ENCODE results near the gene ADCK2. TPM values are rescaled to one million over a fixed set of nuclear protein-coding genes. Genes with fewer than 3 reads are reported as not detected.

ADCK2 gene
- total and polyA plus RNA-seq, 2 donors (not counting 3 experiments of a cell fraction or from before 2014, with no cell fraction given): 10.3 to 13.3 TPM

GRCh38 chr7:140673774-140674155, 1.0 kb downstream of the ADCK2 start:
- H3K36me3 ChIP-seq (ENCODE audit: control insufficient read depth in 2 of 2, extremely low read depth in 1 of 2, insufficient read depth in 2 of 2, low read length in 2 of 2): peaks cover 0 to under 1% of the 10 kb centered on the region in 2 experiments
- no peak for FAIRE-seq
- H4K20me1 ChIP-seq (replicated peaks; ENCODE audit: control insufficient read depth, extremely low read depth, insufficient read depth, low read length): no peaks in the 10 kb centered on the region
- peaks cover 8% of the 10 kb centered on the region for H3K4me1 ChIP-seq (ENCODE audit: control insufficient read depth, extremely low read depth, insufficient read depth, low read length)
- ChIA-PET CTCF (interaction anchor here (1.0 to 3.7 kb wide), 5 partner anchors 21 to 976 kb away, joined by 3 to 19 read pairs (median 10); no protein-coding TSS in a partner anchor), POLR2A (no interaction called here)
- no peaks in the 10 kb centered on the region for H3K9me3 ChIP-seq (replicated peaks; ENCODE audit: control insufficient read depth, insufficient read depth, low read length)
- no peaks in the 10 kb centered on the region for H3K79me2 ChIP-seq (ENCODE audit: control insufficient read depth, insufficient read depth, low read length)
- peak overlapping the region in 2 of 3 experiments; percentile 22 to 76 for H3K4me3 ChIP-seq (replicated peaks in 1 of 3; ENCODE audit: insufficient read depth in 1 of 3, low read depth in 1 of 3, low read length in 3 of 3)
- H3K27me3 ChIP-seq (ENCODE audit: control insufficient read depth in 2 of 2, insufficient read depth in 2 of 2, low read length in 2 of 2): peaks cover 0 to 3% of the 10 kb centered on the region in 2 experiments
- DNase-seq (ENCODE audit: low read depth, low spot score): no peak
- peak overlapping the region; percentile 70 for H2AFZ ChIP-seq (ENCODE audit: low read depth, low read length)
- H3K9me1 ChIP-seq (replicated peaks; ENCODE audit: control insufficient read depth, extremely low read depth, insufficient read depth, low read length): no peaks in the 10 kb centered on the region
- BruUV-seq (replicated peaks): no TSS peak
- intact Hi-C loops (cut with micrococcal nuclease): loop anchor here (5.0 to 10.0 kb wide), 2 partner anchors 859 to 981 kb away; no protein-coding TSS in a partner anchor
- TF ChIP-seq JUN (IDR thresholded peaks at IDR 0.05; ENCODE audit: borderline replicate concordance, insufficient read depth, insufficient read length, low read depth): no peak
- no peak for TF ChIP-seq MAX (IDR thresholded peaks at IDR 0.05; ENCODE audit: insufficient read depth, insufficient read length)
- TF ChIP-seq CTCF (IDR thresholded peaks at IDR 0.05; ENCODE audit: extremely low read depth in 1 of 2, insufficient read depth in 1 of 2, low read depth in 1 of 2, low read length in 2 of 2): no peak
- no peak for TF ChIP-seq GATA2 (IDR thresholded peaks at IDR 0.05; ENCODE audit: insufficient read depth, insufficient read length, low read depth, low read length)
- TF ChIP-seq POLR2A (IDR thresholded peaks at IDR 0.05; ENCODE audit: low read depth, low read length): no peak
- TF ChIP-seq MYC (IDR thresholded peaks at IDR 0.05; ENCODE audit: low read depth, low read length): no peak
- TF ChIP-seq FOS (IDR thresholded peaks at IDR 0.05; ENCODE audit: borderline replicate concordance, insufficient read depth, low read length): no peak
- TF ChIP-seq EZH2 (IDR thresholded peaks at IDR 0.05; ENCODE audit: borderline replicate concordance, low read depth, low read length, severe bottlenecking): no peak
- TF ChIP-seq POLR2AphosphoS5 (IDR thresholded peaks at IDR 0.05; ENCODE audit: insufficient read depth, low read depth, low read length): no peak
- no peak overlapping the region for H3K27ac ChIP-seq (ENCODE audit: insufficient read depth, low read depth, low read length)
- H3K9ac ChIP-seq (replicated peaks; ENCODE audit: extremely low read depth, insufficient read depth, low read length): no peak overlapping the region
- H3K4me2 ChIP-seq (ENCODE audit: insufficient read depth, low read length): peak overlapping the region; percentile 16
- dilution Hi-C loops (cut with MboI; ENCODE audit: extremely low pct_ligation_motif_present, low sequenced_read_pairs): no loop called here
